ENCODE data around the gene IFT122.
A peak's percentile ranks its signal among the peaks of the same experiment; 100 is the strongest.
"Not testable (repeated sequence)": the region's sequence is repeated elsewhere in the genome, so short reads cannot be mapped to it uniquely, and the experiment has no call there.

The IFT122 gene

DNA sequence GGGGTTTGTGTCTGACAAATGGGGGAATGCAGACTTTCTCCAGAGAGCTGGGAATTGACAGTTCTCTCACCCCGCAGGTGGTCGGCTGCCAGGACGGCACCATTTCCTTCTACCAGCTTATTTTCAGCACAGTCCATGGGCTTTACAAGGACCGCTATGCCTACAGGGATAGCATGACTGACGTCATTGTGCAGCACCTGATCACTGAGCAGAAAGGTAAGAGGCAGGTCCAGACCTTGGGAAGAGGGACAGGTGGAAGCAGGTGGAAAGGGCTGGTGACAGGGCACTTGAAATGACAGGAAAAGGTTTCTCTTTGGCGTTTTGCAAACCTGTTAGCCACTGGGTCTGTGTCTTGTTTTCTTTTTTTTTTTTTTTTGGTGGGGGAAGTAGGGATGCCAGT, 36.6 kb downstream of the IFT122 start:
- no peak for DNase-seq (ENCODE audit: low spot score)
- H3K4me3 ChIP-seq (ENCODE audit: severe bottlenecking): no peak overlapping the region
- no peaks in the 10 kb centered on the region for H3K27me3 ChIP-seq (ENCODE audit: insufficient read depth, poor library complexity, severe bottlenecking)
- no peak for ATAC-seq (ENCODE audit: low read depth)
- no peaks in the 10 kb centered on the region for H3K9me3 ChIP-seq (ENCODE audit: severe bottlenecking)
- peaks cover 17% of the 10 kb centered on the region for H3K36me3 ChIP-seq (ENCODE audit: low read depth)
- no peak overlapping the region for H3K27ac ChIP-seq (ENCODE audit: poor library complexity, severe bottlenecking)
- TF ChIP-seq, protein P1, sequence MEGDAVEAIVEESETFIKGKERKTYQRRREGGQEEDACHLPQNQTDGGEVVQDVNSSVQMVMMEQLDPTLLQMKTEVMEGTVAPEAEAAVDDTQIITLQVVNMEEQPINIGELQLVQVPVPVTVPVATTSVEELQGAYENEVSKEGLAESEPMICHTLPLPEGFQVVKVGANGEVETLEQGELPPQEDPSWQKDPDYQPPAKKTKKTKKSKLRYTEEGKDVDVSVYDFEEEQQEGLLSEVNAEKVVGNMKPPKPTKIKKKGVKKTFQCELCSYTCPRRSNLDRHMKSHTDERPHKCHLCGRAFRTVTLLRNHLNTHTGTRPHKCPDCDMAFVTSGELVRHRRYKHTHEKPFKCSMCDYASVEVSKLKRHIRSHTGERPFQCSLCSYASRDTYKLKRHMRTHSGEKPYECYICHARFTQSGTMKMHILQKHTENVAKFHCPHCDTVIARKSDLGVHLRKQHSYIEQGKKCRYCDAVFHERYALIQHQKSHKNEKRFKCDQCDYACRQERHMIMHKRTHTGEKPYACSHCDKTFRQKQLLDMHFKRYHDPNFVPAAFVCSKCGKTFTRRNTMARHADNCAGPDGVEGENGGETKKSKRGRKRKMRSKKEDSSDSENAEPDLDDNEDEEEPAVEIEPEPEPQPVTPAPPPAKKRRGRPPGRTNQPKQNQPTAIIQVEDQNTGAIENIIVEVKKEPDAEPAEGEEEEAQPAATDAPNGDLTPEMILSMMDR (IDR thresholded peaks at IDR 0.05; ENCODE audit: poor library complexity, severe bottlenecking): no peak
- peaks cover 2% of the 10 kb centered on the region for H3K4me1 ChIP-seq (ENCODE audit: insufficient read depth, poor library complexity, severe bottlenecking)

DNA sequence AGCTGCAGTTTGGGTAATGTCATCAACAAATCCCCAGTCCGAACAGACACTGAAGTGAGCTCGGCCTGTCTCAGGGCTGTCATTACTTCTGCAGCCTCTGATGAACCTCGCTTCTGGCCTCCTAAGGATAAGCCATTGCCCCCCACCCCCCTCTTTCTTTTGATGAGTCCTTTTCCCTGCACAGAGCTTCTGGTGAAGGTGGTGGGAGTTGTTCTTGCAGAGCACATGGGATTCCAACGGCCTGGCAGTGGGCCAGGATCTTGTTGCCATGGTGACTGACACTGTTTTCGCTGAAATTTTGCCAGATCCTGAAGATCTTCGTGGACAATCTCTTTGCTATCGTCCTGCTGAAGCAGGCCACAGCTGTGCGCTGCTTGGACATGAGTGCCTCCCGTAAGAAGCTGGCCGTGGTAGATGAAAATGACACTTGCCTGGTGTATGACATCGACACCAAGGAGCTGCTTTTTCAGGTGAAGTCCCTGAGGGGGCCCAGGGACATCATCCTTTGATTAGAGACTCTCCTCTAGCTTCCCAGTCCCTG, 41.3 kb downstream of the IFT122 start:
- not testable (repeated sequence) for H3K27me3 ChIP-seq (ENCODE audit: insufficient read depth, poor library complexity, severe bottlenecking); DNase-seq (ENCODE audit: low spot score); H3K4me3 ChIP-seq (ENCODE audit: severe bottlenecking); H3K9me3 ChIP-seq (ENCODE audit: severe bottlenecking); H3K27ac ChIP-seq (ENCODE audit: poor library complexity, severe bottlenecking); ATAC-seq (ENCODE audit: low read depth)
- Histone ChIP-seq H3K36me3 (ENCODE audit: low read depth) (peaks cover 17% of the 10 kb centered on the region), H3K4me1 (ENCODE audit: insufficient read depth, poor library complexity, severe bottlenecking) (peaks cover 19% of the 10 kb centered on the region)

DNA sequence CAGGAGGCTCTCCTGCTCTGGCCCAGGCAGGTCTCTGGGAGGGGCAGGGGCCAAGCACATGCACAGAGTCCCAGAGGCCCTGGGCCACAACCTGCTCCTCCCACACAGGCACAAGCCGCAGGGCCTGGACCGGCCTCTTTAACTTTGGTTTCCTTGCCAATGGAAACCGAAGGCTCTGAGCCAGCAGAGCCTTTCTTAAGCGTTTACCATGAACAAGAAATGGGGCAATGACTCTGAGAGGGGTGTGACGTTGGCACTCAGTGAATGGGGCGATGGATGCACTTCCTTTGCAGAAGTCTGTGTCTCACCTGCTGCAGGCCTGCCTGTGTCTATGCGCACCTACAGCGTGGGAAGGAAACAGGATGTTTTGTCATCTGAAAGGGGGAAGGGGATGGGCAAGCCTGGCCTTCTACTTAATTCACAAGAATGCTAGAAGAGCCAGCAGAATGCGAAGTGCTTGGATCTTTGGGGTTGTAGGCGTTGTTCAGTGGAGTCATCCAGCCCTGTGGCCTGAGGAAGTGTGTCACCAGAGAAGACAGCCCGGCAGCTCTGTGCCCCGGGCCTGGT, 41.8 kb downstream of the IFT122 start:
- TF ChIP-seq, protein P1 (IDR thresholded peaks at IDR 0.05; ENCODE audit: poor library complexity, severe bottlenecking): no peak
- ATAC-seq (ENCODE audit: low read depth) (peak; percentile 22; the same call in 2 of the 3 replicates), DNase-seq (ENCODE audit: low spot score) (no peak)
- peaks cover 17% of the 10 kb centered on the region for H3K36me3 ChIP-seq (ENCODE audit: low read depth)
- no peak overlapping the region for H3K4me3 ChIP-seq (ENCODE audit: severe bottlenecking)
- no peaks in the 10 kb centered on the region for H3K27me3 ChIP-seq (ENCODE audit: insufficient read depth, poor library complexity, severe bottlenecking)
- peak overlapping the region; percentile 5 for H3K27ac ChIP-seq (ENCODE audit: poor library complexity, severe bottlenecking)
- H3K4me1 ChIP-seq (ENCODE audit: insufficient read depth, poor library complexity, severe bottlenecking): peaks cover 25% of the 10 kb centered on the region
- no peaks in the 10 kb centered on the region for H3K9me3 ChIP-seq (ENCODE audit: severe bottlenecking)

DNA sequence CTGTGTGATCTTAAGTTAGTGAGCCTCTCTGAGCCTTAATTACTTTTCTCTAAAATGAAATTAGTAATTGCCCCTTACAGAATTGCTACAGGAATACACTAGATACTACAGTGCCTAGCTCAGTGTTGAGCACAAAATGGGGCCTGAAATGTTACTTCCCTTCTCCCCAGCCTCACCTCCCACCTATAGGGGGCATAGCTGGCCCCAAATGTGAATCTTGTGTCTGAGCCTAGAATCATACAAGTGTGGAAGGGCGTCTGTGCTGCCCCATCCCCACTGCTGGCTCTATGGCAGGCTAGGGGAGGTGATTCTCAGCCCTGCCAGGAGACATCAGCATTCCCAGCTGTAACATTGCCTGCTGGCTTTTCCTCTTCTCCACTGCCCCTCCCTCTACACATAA, 42.7 kb downstream of the IFT122 start:
- ATAC-seq (ENCODE audit: low read depth): no peak
- DNase-seq (ENCODE audit: low spot score): no peak

DNA sequence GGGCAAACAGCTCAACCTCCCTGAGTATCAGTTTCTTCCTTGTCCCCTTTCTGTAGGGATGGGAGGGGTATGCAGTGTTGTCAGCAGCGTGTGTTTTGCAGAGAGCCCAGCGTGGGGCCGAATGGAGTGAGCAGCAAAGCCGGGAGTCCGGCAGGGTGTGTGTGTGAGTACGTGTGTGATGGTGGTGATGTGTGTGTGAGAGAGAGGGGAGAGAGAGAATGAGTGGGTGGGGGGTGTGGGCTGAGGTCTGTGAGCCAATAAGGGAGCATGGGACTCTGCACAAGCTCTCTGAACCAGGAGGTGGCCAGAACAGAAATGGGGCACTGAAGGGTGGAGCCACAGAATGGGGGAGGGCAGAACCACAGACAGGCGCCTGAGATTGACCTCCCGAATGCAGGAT, 43.8 kb downstream of the IFT122 start:
- ATAC-seq (ENCODE audit: low read depth): no peak
- TF ChIP-seq, protein P1 (IDR thresholded peaks at IDR 0.05; ENCODE audit: poor library complexity, severe bottlenecking): no peak

More for the DNA sequence above, 42.7 kb downstream of the IFT122 start:
- Histone ChIP-seq H3K9me3 (ENCODE audit: severe bottlenecking) (no peaks in the 10 kb centered on the region), H3K27ac (ENCODE audit: poor library complexity, severe bottlenecking) (peak overlapping the region; percentile 5), H3K36me3 (ENCODE audit: low read depth) (peaks cover 16% of the 10 kb centered on the region), H3K4me3 (ENCODE audit: severe bottlenecking) (no peak overlapping the region), H3K4me1 (ENCODE audit: insufficient read depth, poor library complexity, severe bottlenecking) (peaks cover 28% of the 10 kb centered on the region), H3K27me3 (ENCODE audit: insufficient read depth, poor library complexity, severe bottlenecking) (no peaks in the 10 kb centered on the region)
- TF ChIP-seq, protein P1 (IDR thresholded peaks at IDR 0.05; ENCODE audit: poor library complexity, severe bottlenecking): no peak

DNA sequence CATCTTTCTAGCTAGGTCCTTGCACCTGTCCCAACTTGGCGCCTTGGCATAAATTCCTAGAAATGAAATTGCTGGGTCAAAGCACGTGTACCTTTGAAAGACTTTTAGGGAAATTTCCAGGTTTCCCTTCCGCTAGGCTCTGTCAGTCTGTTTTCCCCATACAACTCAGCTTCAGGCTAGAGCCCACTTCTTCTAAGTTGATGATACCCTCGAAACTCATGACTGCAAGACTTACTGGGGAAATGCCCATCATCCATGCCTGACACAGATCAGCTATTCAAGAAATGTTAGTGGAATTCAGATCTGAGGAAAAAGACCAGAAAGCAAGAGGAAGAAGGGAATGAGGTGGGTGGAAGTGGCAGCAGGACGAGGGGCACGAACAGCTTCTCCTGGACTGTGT, 45.1 kb downstream of the IFT122 start:
- Histone ChIP-seq H3K4me1 (ENCODE audit: insufficient read depth, poor library complexity, severe bottlenecking) (peaks cover 28% of the 10 kb centered on the region), H3K27ac (ENCODE audit: poor library complexity, severe bottlenecking) (peak overlapping the region; percentile 83)
- H3K4me3 ChIP-seq (ENCODE audit: severe bottlenecking); DNase-seq (ENCODE audit: low spot score); ATAC-seq (ENCODE audit: low read depth); H3K36me3 ChIP-seq (ENCODE audit: low read depth); H3K27me3 ChIP-seq (ENCODE audit: insufficient read depth, poor library complexity, severe bottlenecking); H3K9me3 ChIP-seq (ENCODE audit: severe bottlenecking): not testable (repeated sequence)

More for the DNA sequence above, 43.8 kb downstream of the IFT122 start:
- H3K4me1 ChIP-seq (ENCODE audit: insufficient read depth, poor library complexity, severe bottlenecking): peaks cover 28% of the 10 kb centered on the region
- H3K4me3 ChIP-seq (ENCODE audit: severe bottlenecking): no peak overlapping the region
- no peaks in the 10 kb centered on the region for H3K27me3 ChIP-seq (ENCODE audit: insufficient read depth, poor library complexity, severe bottlenecking)
- H3K9me3 ChIP-seq (ENCODE audit: severe bottlenecking): no peaks in the 10 kb centered on the region
- no peak for DNase-seq (ENCODE audit: low spot score)
- H3K27ac ChIP-seq (ENCODE audit: poor library complexity, severe bottlenecking): no peak overlapping the region
- H3K36me3 ChIP-seq (ENCODE audit: low read depth): peaks cover 4% of the 10 kb centered on the region

All from RWPE2 (cell line).